Loucy (cell line): ENCODE results near the gene NPW.

Source experiments
- H2AFZ ChIP-seq: fragments of 200-600 bp; sonication (generic); 2 replicates; pipeline ENCODE4 v1.6.0; 2016; ENCODE audit warnings: antibody characterized with exemption, mild to moderate bottlenecking, low read length, moderate library complexity
- H3F3A ChIP-seq: fragments of 200-600 bp; 2 replicates; pipeline ENCODE4 v1.6.0; 2016; ENCODE audit warnings: antibody characterized with exemption, low read depth, mild to moderate bottlenecking
- H3K27me3 ChIP-seq: fragments of 200-600 bp; sonication (generic); 2 replicates; pipeline ENCODE4 v1.6.1; 2014; ENCODE audit warnings: low read length, mild to moderate bottlenecking; ENCODE audit not compliant: insufficient read depth, poor library complexity, severe bottlenecking
- H3K36me3 ChIP-seq: fragments of 200-600 bp; sonication (generic); 2 replicates; pipeline ENCODE4 v1.6.1; 2016; ENCODE audit warnings: low read length; ENCODE audit not compliant: insufficient read depth
- H3K4me1 ChIP-seq: fragments of 200-600 bp; sonication (generic); 2 replicates; pipeline ENCODE4 v1.5.1; 2014; ENCODE audit warnings: low read length, mild to moderate bottlenecking; ENCODE audit not compliant: insufficient read depth, poor library complexity, severe bottlenecking
- H3K4me2 ChIP-seq: fragments of 200-600 bp; sonication (generic); 2 replicates; pipeline ENCODE4 v1.6.0; 2014; ENCODE audit warnings: antibody characterized with exemption, low read length, low read depth, mild to moderate bottlenecking; ENCODE audit not compliant: poor library complexity, severe bottlenecking
- H3K4me3 ChIP-seq: fragments of 200-600 bp; sonication (generic); 2 replicates; pipeline ENCODE4 v1.5.1; 2014; ENCODE audit warnings: low read length, mild to moderate bottlenecking, mixed read lengths; ENCODE audit not compliant: poor library complexity, severe bottlenecking
- H3K79me2 ChIP-seq: fragments of 200-600 bp; sonication (generic); 2 replicates; pipeline ENCODE4 v1.6.1; 2014; ENCODE audit warnings: low read length; ENCODE audit not compliant: insufficient read depth
- H3K9ac ChIP-seq: fragments of 200-600 bp; sonication (generic); 2 replicates; pipeline ENCODE4 v1.6.0; 2014; ENCODE audit warnings: mild to moderate bottlenecking, low read depth, low read length, moderate library complexity; ENCODE audit not compliant: poor library complexity, severe bottlenecking
- H3K9me2 ChIP-seq: fragments of 200-600 bp; sonication (generic); replicated peaks from 2 replicates; pipeline ENCODE4 v1.6.1; 2016; ENCODE audit warnings: low read depth, low read length, mixed read lengths
- H3K9me3 ChIP-seq: fragments of 200-600 bp; sonication (generic); 2 replicates; pipeline ENCODE4 v1.6.1; 2014; ENCODE audit warnings: mild to moderate bottlenecking, antibody characterized with exemption, low read length, low read depth; ENCODE audit not compliant: insufficient read depth
- H4K20me1 ChIP-seq: fragments of 200-600 bp; sonication (generic); 2 replicates; pipeline ENCODE4 v1.6.0; 2014; ENCODE audit warnings: antibody characterized with exemption, low read length, mild to moderate bottlenecking; ENCODE audit not compliant: insufficient read depth, poor library complexity, severe bottlenecking
- CTCF ChIP-seq: fragments of 200-600 bp; sonication (generic); conservative IDR thresholded peaks from 2 replicates; pipeline ENCODE4 v1.5.1; 2014; ENCODE audit warnings: mild to moderate bottlenecking, antibody characterized with exemption, low read length
- EZH2phosphoT487 ChIP-seq: fragments of 200-600 bp; IDR thresholded peaks from 2 replicates; pipeline ENCODE4 v1.6.1; 2018; ENCODE audit warnings: antibody characterized with exemption, mild to moderate bottlenecking, moderate library complexity, borderline replicate concordance

Gene NPW

GRCh38 chr16:2053897-2054296 lies 34.3 kb downstream of the NPW start:
- no peak overlapping the region for H3K4me2 ChIP-seq
- no peak for TF ChIP-seq EZH2phosphoT487
- TF ChIP-seq CTCF = no peak
- no peaks in the 10 kb centered on the region for H3K36me3 ChIP-seq

GRCh38 chr16:2054543-2055245 lies 35.1 kb downstream of the NPW start:
- H3K79me2 ChIP-seq = no peaks in the 10 kb centered on the region
- no peaks in the 10 kb centered on the region for H3K9me3 ChIP-seq
- H3K4me1 ChIP-seq = no peaks in the 10 kb centered on the region
- H4K20me1 ChIP-seq = no peaks in the 10 kb centered on the region
- no peak overlapping the region for H2AFZ ChIP-seq
- H3K9me2 ChIP-seq = no peaks in the 10 kb centered on the region
- H3K4me3 ChIP-seq = no peak overlapping the region
- TF ChIP-seq EZH2phosphoT487 (no peak), CTCF (no peak)
- H3K4me2 ChIP-seq = no peak overlapping the region
- no peaks in the 10 kb centered on the region for H3K36me3 ChIP-seq
- no peaks in the 10 kb centered on the region for H3K27me3 ChIP-seq
- no peak overlapping the region for H3K9ac ChIP-seq
- H3F3A ChIP-seq = no peaks in the 10 kb centered on the region

More at GRCh38 chr16:2053897-2054296, 34.3 kb downstream of the NPW start:
- no peaks in the 10 kb centered on the region for H3K9me3 ChIP-seq
- H3K79me2 ChIP-seq = no peaks in the 10 kb centered on the region
- H3K9ac ChIP-seq = no peak overlapping the region
- H3K4me3 ChIP-seq = no peak overlapping the region
- H3K4me1 ChIP-seq = no peaks in the 10 kb centered on the region
- no peaks in the 10 kb centered on the region for H3F3A ChIP-seq
- no peaks in the 10 kb centered on the region for H4K20me1 ChIP-seq
- H3K27me3 ChIP-seq = no peaks in the 10 kb centered on the region
- H3K9me2 ChIP-seq = no peaks in the 10 kb centered on the region
- H2AFZ ChIP-seq = no peak overlapping the region

GRCh38 chr16:2056077-2056476 lies 36.5 kb downstream of the NPW start:
- H3K79me2 ChIP-seq = no peaks in the 10 kb centered on the region
- H3K4me2 ChIP-seq = no peak overlapping the region
- no peaks in the 10 kb centered on the region for H4K20me1 ChIP-seq
- H3K9me3 ChIP-seq = no peaks in the 10 kb centered on the region
- H3F3A ChIP-seq = no peaks in the 10 kb centered on the region
- no peak overlapping the region for H2AFZ ChIP-seq
- no peak overlapping the region for H3K4me3 ChIP-seq
- no peaks in the 10 kb centered on the region for H3K4me1 ChIP-seq
- H3K36me3 ChIP-seq = no peaks in the 10 kb centered on the region
- TF ChIP-seq CTCF = no peak
- TF ChIP-seq EZH2phosphoT487 = no peak
- H3K9ac ChIP-seq = no peak overlapping the region
- no peaks in the 10 kb centered on the region for H3K9me2 ChIP-seq
- no peaks in the 10 kb centered on the region for H3K27me3 ChIP-seq
